Measurements from ENCODE around the gene CCDC8.

GRCh38 chr19:46448601-46449000, 35.2 kb upstream of the CCDC8 start:
- TF ChIP-seq, protein P1, sequence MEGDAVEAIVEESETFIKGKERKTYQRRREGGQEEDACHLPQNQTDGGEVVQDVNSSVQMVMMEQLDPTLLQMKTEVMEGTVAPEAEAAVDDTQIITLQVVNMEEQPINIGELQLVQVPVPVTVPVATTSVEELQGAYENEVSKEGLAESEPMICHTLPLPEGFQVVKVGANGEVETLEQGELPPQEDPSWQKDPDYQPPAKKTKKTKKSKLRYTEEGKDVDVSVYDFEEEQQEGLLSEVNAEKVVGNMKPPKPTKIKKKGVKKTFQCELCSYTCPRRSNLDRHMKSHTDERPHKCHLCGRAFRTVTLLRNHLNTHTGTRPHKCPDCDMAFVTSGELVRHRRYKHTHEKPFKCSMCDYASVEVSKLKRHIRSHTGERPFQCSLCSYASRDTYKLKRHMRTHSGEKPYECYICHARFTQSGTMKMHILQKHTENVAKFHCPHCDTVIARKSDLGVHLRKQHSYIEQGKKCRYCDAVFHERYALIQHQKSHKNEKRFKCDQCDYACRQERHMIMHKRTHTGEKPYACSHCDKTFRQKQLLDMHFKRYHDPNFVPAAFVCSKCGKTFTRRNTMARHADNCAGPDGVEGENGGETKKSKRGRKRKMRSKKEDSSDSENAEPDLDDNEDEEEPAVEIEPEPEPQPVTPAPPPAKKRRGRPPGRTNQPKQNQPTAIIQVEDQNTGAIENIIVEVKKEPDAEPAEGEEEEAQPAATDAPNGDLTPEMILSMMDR (IDR thresholded peaks at IDR 0.05), result no peak
- no peak for TF ChIP-seq POLR2A (IDR thresholded peaks at IDR 0.05)
